NCI-H345 treated with DMSO at 0.1 percent for 48 hours (cell line): ENCODE results near the gene DUSP16.

Experiments
- DNase-seq: peaks from one replicate; lab custom pipeline; 2025; ENCODE audit not compliant: unreplicated experiment; lab: John Stamatoyannopoulos, UW

DUSP16 gene

DNA sequence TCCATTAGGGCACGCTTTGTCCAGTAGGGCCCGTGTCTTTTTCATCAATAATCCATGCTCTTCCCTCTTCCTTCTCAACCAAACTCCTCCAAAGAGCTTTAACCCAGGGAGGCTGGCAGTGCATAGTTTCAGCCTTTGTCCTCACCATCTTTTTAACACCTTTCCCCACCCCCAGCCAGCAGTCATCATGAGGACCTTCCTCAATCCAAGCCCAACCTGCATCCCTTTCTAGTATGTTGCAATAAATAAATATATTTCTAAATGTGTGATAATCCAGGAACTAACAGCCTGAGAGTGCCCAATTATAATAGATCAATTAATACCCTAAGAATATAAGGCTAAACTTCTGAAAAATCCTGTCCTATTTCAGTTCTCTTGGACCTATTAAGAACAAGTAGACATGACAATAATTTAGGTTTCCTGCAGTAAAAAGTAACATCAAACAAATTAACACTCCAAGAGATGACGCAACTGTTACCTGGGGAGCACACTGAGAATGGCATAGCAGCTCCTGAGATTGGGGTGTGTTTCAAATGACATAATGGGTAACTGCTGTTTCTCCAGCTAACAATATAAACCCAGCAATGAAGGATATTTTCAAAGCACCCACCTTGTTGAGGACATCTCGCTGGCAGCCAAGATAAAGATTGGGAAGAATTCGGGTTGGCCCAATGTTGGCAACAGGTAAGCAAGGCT lies 62.6 kb downstream of the DUSP16 start:
- no peak for DNase-seq

- no peak for DNase-seq
These were observed 64.5 kb downstream of the DUSP16 start for GRCh38 chr12:12498210-12498609.

GRCh38 chr12:12495536-12495935 lies 67.1 kb downstream of the DUSP16 start:
- no peak for DNase-seq

DNA sequence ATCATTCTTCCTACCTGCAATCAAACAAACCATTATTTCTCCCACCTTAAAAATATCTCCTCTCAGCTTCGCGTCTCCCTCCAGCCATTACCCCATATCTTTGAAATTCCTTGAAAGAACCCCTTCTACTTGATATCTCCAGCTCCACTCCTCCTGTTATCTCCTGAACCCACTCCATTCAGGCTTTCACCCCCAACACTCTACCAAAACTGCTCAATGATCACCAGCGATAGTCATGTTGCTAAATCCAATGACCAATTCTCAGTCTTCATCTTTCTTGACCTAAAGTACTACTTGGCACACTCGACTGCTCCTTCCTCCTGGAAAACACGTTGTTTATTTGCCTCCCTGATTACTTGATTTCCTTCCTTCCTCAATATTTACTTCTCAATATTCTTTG lies 70.1 kb downstream of the DUSP16 start:
- no peak for DNase-seq

GRCh38 chr12:12491606-12492005 lies 71.1 kb downstream of the DUSP16 start:
- no peak for DNase-seq

GRCh38 chr12:12488823-12489550 lies 73.7 kb downstream of the DUSP16 start:
- no peak for DNase-seq

- DNase-seq: no peak
These were observed 74.4 kb downstream of the DUSP16 start for GRCh38 chr12:12488296-12488695.

- no peak for DNase-seq
These were observed 75.2 kb downstream of the DUSP16 start for GRCh38 chr12:12487490-12487889.

DNA sequence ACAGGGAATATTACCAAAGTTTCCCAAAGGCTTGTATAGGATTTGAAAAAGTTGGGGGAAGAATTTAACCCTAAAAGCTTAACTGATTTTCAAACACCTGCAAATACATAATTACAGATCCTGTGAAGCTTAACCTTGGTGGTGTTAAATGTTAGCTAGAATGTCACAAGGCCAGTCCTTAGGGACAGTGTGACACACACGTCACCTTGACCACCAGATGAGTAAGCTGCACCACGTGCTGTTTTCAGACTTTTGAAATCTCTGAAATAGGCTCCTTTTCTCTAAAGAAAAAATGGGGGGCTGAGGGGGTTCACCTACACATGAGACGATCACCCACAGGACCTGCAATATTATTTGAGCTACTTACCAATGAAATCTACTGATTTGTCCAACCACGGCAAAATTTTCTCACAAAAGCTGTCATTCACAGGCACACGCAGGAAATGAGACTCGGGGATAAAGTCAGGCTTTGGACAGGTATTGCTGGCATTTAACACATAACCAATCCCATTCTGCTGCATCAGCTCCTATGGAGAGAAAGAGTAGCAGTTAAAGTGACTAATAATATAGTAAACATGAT lies 75.9 kb downstream of the DUSP16 start:
- no peak for DNase-seq

DNA sequence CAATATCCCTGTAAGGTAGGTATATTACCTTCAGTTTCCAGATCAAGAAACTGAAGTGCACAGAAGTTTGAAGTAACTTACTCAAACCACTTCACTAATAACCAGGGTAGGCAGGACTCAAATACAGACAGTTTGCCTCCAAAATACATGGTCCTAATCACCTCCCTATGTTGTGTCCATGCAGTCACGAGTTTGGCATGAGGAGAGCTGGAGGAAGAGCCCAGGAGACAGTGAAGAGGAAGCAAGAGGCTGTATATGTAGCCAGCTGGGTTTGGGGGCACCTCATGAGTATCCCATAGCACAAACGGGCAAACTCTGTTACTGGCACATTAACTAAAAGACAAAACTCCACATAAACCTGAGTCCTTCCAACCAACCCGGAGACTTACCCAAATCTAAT lies 79.2 kb downstream of the DUSP16 start:
- no peak for DNase-seq

- no peak for DNase-seq
These were observed 79.7 kb downstream of the DUSP16 start for GRCh38 chr12:12482959-12483358.

DNA sequence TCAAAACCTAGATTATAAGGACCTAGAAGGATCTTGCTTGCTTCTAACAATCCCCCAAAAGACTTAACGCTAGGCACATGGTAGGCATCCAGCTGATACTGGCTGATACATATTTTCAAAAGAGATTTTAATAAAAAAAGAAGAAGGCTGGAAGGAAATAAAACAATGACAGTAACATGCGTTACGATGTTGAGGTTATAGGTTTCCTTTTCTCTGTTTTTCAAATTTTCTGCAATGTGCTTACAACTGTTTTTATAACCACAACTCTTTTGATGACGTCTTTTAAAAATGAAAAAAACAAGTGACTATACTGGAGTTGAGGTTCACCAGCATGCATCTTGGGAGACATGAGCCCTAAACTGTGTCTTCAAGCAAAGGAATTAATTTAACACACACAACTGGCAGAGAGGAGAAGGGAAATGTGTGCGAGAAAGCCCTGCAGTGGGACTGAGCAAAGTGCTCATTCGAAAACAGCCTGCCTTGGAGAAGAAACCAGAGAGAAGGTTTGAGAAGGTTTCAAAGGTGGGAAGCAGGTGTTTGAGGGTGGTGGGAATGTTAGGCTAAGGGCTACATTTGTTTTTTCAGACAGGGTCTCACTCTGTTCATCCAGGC lies 80.4 kb downstream of the DUSP16 start:
- DNase-seq: no peak

GRCh38 chr12:12481631-12482030 lies 81.0 kb downstream of the DUSP16 start:
- no peak for DNase-seq

- DNase-seq: no peak
These were observed 82.6 kb downstream of the DUSP16 start for GRCh38 chr12:12480074-12480473.

DNA sequence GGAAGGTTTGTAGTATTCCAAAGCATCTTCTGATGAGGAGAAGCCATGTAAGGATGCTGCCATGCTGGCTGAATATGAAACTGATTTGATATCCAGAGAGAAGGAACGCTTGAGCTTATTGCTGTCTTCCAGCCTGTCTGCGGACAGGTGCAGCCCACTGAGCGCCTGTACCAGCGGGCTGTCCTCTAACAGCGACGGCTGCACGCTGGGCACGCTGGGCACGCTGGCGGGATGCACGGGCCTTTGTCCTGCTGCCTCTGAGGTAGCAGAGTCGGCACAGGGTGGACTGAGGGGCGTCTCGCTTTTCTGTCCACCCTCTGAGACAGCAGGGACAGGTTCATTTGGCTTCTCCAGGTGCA lies 85.2 kb downstream of the DUSP16 start:
- no peak for DNase-seq

DNA sequence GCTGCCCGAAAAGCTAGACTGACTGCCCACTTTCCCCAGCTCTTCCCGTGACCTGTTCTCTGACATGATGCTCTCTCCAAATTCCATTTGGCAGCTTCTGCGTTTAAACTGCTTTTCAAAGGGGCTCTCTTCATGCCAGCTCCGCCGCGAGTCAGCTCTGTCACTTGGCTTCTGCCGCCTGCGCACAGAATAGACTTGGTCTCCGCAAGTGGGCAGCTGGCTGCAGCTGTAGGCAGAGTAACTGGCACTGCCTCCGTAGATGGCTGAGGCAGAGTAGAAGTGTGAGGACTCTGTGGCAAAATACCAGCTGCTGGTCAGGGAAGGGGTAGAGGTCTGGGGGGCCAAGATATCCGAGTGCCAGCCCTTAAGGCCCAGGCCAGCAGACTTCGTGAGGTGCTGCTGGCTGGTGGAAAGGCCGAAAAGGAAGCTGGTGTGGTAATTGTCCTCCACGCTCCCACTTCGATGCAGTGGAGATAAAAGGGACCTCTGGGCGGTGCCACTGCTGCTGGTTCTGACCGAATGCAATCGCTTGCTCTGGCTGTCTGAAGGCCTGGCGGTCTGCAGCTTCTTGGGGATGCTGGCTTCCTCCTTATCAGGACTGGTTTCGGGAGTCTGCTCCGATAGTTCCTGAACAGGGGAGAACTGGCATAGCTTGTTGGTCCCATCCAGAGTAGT lies 85.7 kb downstream of the DUSP16 start:
- DNase-seq: no peak

DNA sequence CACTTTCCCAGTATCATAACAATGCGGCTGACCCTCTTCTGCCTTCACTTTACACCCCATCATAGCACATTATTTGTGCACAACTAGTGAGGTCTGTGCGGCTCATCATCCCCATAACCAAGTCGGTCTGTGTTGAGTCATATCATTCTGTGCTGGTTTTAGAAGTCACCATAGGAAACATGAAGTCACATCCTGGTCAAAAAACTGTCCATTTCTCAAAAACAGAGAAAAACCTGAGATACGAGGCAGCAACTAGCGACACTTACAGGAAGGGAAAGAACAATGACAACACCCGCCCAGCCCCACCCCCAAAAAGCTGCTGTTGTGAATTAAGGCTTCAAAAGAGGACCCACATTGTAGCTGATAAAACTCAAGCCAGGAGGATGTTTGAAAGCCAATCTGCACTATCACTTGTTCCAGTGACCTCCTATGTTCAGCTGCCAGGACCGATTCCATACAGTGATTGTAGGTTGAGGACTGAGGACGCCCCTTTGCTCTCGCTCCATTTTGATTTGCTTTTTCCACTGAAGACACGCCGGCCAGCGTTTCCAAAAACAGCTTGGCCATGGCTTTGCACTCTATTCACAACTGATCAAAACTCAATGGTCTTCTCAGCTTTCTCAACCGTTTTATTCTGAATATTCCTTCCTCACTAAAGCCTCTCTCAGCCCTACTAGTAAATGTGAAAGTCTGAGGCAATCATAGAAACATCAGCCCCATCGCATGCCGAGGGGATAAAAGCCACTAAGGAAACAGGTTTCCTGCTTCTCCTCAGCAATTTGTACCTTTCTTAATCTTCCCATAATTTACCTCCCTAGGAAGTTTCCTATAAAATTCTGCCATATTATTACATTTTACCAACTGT lies 87.5 kb downstream of the DUSP16 start:
- DNase-seq: no peak

- no peak for DNase-seq
These were observed 88.2 kb downstream of the DUSP16 start for GRCh38 chr12:12474471-12474928.

DNA sequence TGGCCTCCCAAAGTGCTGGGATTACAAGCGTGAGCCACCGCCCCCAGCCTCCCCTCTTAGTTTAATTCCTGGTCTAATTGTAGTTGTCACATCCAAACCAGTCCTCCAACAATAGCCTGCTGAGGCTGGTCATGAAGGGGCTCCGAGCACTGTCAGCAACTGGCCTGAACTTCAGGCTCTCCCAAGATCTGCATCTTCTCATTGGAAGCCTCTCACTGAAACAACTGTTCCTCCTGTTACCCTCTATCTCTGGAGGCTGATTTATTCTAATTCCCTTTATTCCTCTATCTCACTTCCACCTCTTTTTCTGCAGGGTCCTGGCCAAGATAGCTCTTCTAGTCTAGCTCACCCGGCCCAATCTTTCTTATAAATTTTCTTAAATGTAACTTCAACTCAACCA lies 89.4 kb downstream of the DUSP16 start:
- DNase-seq: no peak
